Activated CD8-positive, alpha-beta T cell treated with anti-CD3 and anti-CD28 coated beads for 36 hours (primary cell): ENCODE data around the gene SCGB1D1. TPM values are rescaled to one million over a fixed set of nuclear protein-coding genes. Genes with fewer than 3 reads are reported as not detected.

Source experiments
- ATAC-seq: fragments of 200-7000 bp; cut with Tn5 transposase; one replicate; pipeline ENCODE4 v1.10.0; 2021; ENCODE audit warnings: mild to moderate bottlenecking, moderate library complexity
- CTCF ChIA-PET: fragments of 350-600 bp; sonication (Branson Sonifier 250); formaldehyde crosslinking; loops from one replicate; lab custom pipeline; 2021; ENCODE audit warnings: antibody characterized with exemption; lab: Charles Lee
- POLR2A ChIA-PET: fragments of 350-600 bp; sonication (Branson Sonifier 250); formaldehyde crosslinking; loops from one replicate; lab custom pipeline; 2021; ENCODE audit warnings: antibody characterized with exemption; lab: Charles Lee
- DNase-seq: peaks from one replicate; pipeline ENCODE4 v3.0.0-alpha.2; 2020
- H3K27ac Mint-ChIP-seq: one replicate; pipeline ENCODE4 v1.8.0; 2021; ENCODE audit warnings: mild to moderate bottlenecking, mixed read lengths
- H3K27me3 Mint-ChIP-seq: one replicate; pipeline ENCODE4 v1.8.0; 2021; ENCODE audit warnings: mixed read lengths
- H3K36me3 Mint-ChIP-seq: one replicate; pipeline ENCODE4 v1.8.0; 2021; ENCODE audit warnings: low read depth, mixed read lengths
- H3K4me1 Mint-ChIP-seq: one replicate; pipeline ENCODE4 v1.8.0; 2021; ENCODE audit warnings: low read depth, mixed read lengths
- H3K4me3 Mint-ChIP-seq: one replicate; pipeline ENCODE4 v1.8.0; 2021; ENCODE audit warnings: mild to moderate bottlenecking, moderate library complexity, mixed read lengths
- H3K9me3 Mint-ChIP-seq: one replicate; pipeline ENCODE4 v1.8.0; 2021; ENCODE audit warnings: mixed read lengths
- CTCF ChIP-seq: fragments of 200-600 bp; IDR thresholded peaks from one replicate; pipeline ENCODE4 v1.8.0; 2022; ENCODE audit warnings: antibody characterized with exemption, mild to moderate bottlenecking
- intact Hi-C: fragments of 100-400 bp; cut with micrococcal nuclease; formaldehyde crosslinking; loops from one replicate; pipeline ENCODE4 v1.10.0; 2022
- total RNA-seq, 2 experiments: library from RNA; stranded (reverse); gene quantifications; one replicate each; pipeline ENCODE4 v1.2.3, GENCODE V29; 2021

The SCGB1D1 gene
- not detected for total RNA-seq

GRCh38 chr11:62190011-62190410, at the start of gene SCGB1D1:
Gene SCGB1D1 (plus strand): TSS chr11:62190216. CDS start chr11:62190285, 69 bp downstream.
- Mint-ChIP-seq H3K4me3 (no peak within 1 kb of the TSS), H3K36me3 (no peaks in the 10 kb centered on the region), H3K27ac (no peak within 1 kb of the TSS), H3K4me1 (no peaks in the 10 kb centered on the region), H3K9me3 (no peaks in the 10 kb centered on the region), H3K27me3 (peaks cover 27% of the 10 kb centered on the region)
- ChIA-PET CTCF (interaction anchor here (1.2 kb wide), 1 partner anchor 120 kb away, joined by 5 read pairs; no protein-coding TSS in a partner anchor), POLR2A (no interaction called here)
- intact Hi-C loops: no loop called here
- TF ChIP-seq CTCF: no peak
- ATAC-seq (no peak), DNase-seq (no peak)

GRCh38 chr11:62140304-62141110, 49.5 kb upstream of the SCGB1D1 start:
- peaks cover 27% of the 10 kb centered on the region for H3K36me3 Mint-ChIP-seq
- POLR2A ChIA-PET: no interaction called here
- no peaks in the 10 kb centered on the region for H3K9me3 Mint-ChIP-seq
- H3K27ac Mint-ChIP-seq: no peak overlapping the region
- DNase-seq (no peak), ATAC-seq (no peak)
- H3K4me1 Mint-ChIP-seq: no peaks in the 10 kb centered on the region
- no peak for TF ChIP-seq CTCF
- intact Hi-C loops: no loop called here
- CTCF ChIA-PET: no interaction called here
- no peak overlapping the region for H3K4me3 Mint-ChIP-seq
- H3K27me3 Mint-ChIP-seq: no peaks in the 10 kb centered on the region

GRCh38 chr11:62141111-62142042, 48.6 kb upstream of the SCGB1D1 start:
- no peak for ATAC-seq
- Mint-ChIP-seq H3K36me3 (peaks cover 31% of the 10 kb centered on the region), H3K4me1 (no peaks in the 10 kb centered on the region), H3K4me3 (no peak overlapping the region), H3K27ac (no peak overlapping the region), H3K9me3 (no peaks in the 10 kb centered on the region), H3K27me3 (no peaks in the 10 kb centered on the region)
- ChIA-PET CTCF (interaction anchor here (1.3 kb wide), 1 partner anchor 242 kb away, joined by 3 read pairs; no protein-coding TSS in a partner anchor), POLR2A (no interaction called here)
- intact Hi-C loops: no loop called here
- no peak for DNase-seq
- no peak for TF ChIP-seq CTCF

- CTCF ChIA-PET: interaction anchor here (1.3 kb wide), 1 partner anchor 242 kb away, joined by 3 read pairs; no protein-coding TSS in a partner anchor
- no peaks in the 10 kb centered on the region for H3K9me3 Mint-ChIP-seq
- ATAC-seq: no peak
Observed at GRCh38 chr11:62142043-62142375, 48.0 kb upstream of the SCGB1D1 start.

More at GRCh38 chr11:62142043-62142375, 48.0 kb upstream of the SCGB1D1 start:
- intact Hi-C loops: no loop called here
- H3K4me1 Mint-ChIP-seq: no peaks in the 10 kb centered on the region
- POLR2A ChIA-PET: no interaction called here
- DNase-seq: no peak
- no peak overlapping the region for H3K4me3 Mint-ChIP-seq
- no peaks in the 10 kb centered on the region for H3K27me3 Mint-ChIP-seq
- no peak for TF ChIP-seq CTCF
- no peak overlapping the region for H3K27ac Mint-ChIP-seq
- H3K36me3 Mint-ChIP-seq: peaks cover 32% of the 10 kb centered on the region
